ENCODE results near the gene MACROD2.

MACROD2 gene

GRCh38 chr20:14838663-14839628 lies 843.6 kb downstream of the MACROD2 start (continued):
- TF ChIP-seq SCRT1 (tag by site-specific recombination; IDR thresholded peaks at IDR 0.05; ENCODE audit: borderline replicate concordance) (peak; percentile 63), ZNF239 (tag by site-specific recombination; IDR thresholded peaks at IDR 0.05) (no peak), KLF9 (tag by site-specific recombination; IDR thresholded peaks at IDR 0.05; ENCODE audit: low read depth) (0 out of 2 replicates have a peak, but pooled peaks have one; percentile 9), ZSCAN5A (tag by site-specific recombination; IDR thresholded peaks at IDR 0.05) (no peak), ZNF394 (tag by site-specific recombination; IDR thresholded peaks at IDR 0.05; ENCODE audit: borderline replicate concordance) (peak; percentile 15; the same call in 1 of the 2 replicates), ZNF26 (tag by site-specific recombination; IDR thresholded peaks at IDR 0.05) (no peak), SCRT2 (tag by site-specific recombination; IDR thresholded peaks at IDR 0.05) (peak; percentile 68), MZF1 (tag by site-specific recombination; IDR thresholded peaks at IDR 0.05; ENCODE audit: borderline replicate concordance) (peak; percentile 87), ZBTB44 (tag by site-specific recombination; IDR thresholded peaks at IDR 0.05) (peak; percentile 60), OSR2 (tag by site-specific recombination; IDR thresholded peaks at IDR 0.05) (peak; percentile 53; the same call in 1 of the 2 replicates)

- Histone ChIP-seq H3K4me1 (ENCODE audit: control insufficient read depth, insufficient read depth, low read length) (0 out of 2 replicates have a peak, but pooled peaks cover 4% of the 10 kb centered on the region), H3K4me3 (ENCODE audit: low read depth, low read length) (no peak overlapping the region), H3K36me3 (ENCODE audit: control insufficient read depth in 2 of 2, insufficient read depth in 1 of 2, low read length in 2 of 2) (no peaks in the 10 kb centered on the region), H3K27ac (ENCODE audit: extremely low read depth, low read depth, low read length) (no peak overlapping the region), H3K9me3 (ENCODE audit: control insufficient read depth, insufficient read depth, low read depth, low read length) (no peaks in the 10 kb centered on the region)
- TF ChIP-seq ZNF112 (tag by site-specific recombination; IDR thresholded peaks at IDR 0.05) (no peak), OVOL3 (tag by site-specific recombination; IDR thresholded peaks at IDR 0.05) (no peak), ZNF501 (tag by site-specific recombination; IDR thresholded peaks at IDR 0.05) (no peak), ZNF785 (tag by site-specific recombination; IDR thresholded peaks at IDR 0.05) (no peak)
- ChIA-PET POLR2A (no interaction called here), CTCF (no interaction called here)
Observed at GRCh38 chr20:14845199-14846160, 850.2 kb downstream of the MACROD2 start.

GRCh38 chr20:14848806-14849205 lies 853.5 kb downstream of the MACROD2 start:
- Histone ChIP-seq H3K36me3 (ENCODE audit: control insufficient read depth in 2 of 2, insufficient read depth in 1 of 2, low read length in 2 of 2) (no peaks in the 10 kb centered on the region), H3K4me1 (ENCODE audit: control insufficient read depth, insufficient read depth, low read length) (0 out of 2 replicates have a peak, but pooled peaks cover 4% of the 10 kb centered on the region), H3K27ac (ENCODE audit: extremely low read depth, low read depth, low read length) (no peak overlapping the region), H3K4me3 (ENCODE audit: low read depth, low read length) (no peak overlapping the region), H3K9me3 (ENCODE audit: control insufficient read depth, insufficient read depth, low read depth, low read length) (no peaks in the 10 kb centered on the region)
- ChIA-PET CTCF (interaction anchor here (0.7 kb wide), 1 partner anchor 11 kb away, joined by 3 read pairs; no protein-coding TSS in a partner anchor), POLR2A (no interaction called here)
- TF ChIP-seq YY1 (tag by site-specific recombination; IDR thresholded peaks at IDR 0.05) (no peak), GFI1B (tag by site-specific recombination; IDR thresholded peaks at IDR 0.05) (no peak), ZNF324 (tag by site-specific recombination; IDR thresholded peaks at IDR 0.05) (no peak), KLF7 (tag by site-specific recombination; IDR thresholded peaks at IDR 0.05; ENCODE audit: borderline replicate concordance) (no peak), ZNF223 (tag by site-specific recombination; IDR thresholded peaks at IDR 0.05) (no peak), SP3 (tag by site-specific recombination; IDR thresholded peaks at IDR 0.05) (no peak), ZBTB10 (tag by site-specific recombination; IDR thresholded peaks at IDR 0.05) (no peak), ZNF175 (tag by site-specific recombination; IDR thresholded peaks at IDR 0.05) (no peak), MZF1 (tag by site-specific recombination; IDR thresholded peaks at IDR 0.05; ENCODE audit: borderline replicate concordance) (no peak)
